ENCODE results near the gene RAG1. TPM values are rescaled to one million over a fixed set of nuclear protein-coding genes. Genes with fewer than 3 reads are reported as not detected.

The RAG1 gene
- total RNA-seq, 1 experiment from 2014 or later, result 0.90 TPM

DNA sequence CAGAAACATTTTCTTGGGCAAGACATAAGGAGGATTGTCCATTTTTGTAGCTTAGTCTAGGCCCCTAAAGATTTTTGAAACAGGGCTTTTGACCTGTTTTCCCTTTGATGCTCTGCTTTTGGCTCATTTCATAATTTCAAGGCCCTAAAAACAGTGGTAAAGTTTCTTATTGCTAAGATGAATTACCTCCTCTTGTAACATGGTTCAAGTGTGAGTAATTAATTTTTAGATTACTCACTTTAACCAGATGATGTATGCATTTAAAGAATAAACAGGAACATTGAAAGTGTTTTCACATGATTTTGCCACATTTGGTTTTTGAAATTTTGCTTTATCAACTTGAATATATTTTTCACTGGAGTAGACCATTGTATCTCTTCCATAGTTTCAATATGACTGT lies 29.1 kb downstream of the RAG1 start (continued):
- TF ChIP-seq, protein P1, sequence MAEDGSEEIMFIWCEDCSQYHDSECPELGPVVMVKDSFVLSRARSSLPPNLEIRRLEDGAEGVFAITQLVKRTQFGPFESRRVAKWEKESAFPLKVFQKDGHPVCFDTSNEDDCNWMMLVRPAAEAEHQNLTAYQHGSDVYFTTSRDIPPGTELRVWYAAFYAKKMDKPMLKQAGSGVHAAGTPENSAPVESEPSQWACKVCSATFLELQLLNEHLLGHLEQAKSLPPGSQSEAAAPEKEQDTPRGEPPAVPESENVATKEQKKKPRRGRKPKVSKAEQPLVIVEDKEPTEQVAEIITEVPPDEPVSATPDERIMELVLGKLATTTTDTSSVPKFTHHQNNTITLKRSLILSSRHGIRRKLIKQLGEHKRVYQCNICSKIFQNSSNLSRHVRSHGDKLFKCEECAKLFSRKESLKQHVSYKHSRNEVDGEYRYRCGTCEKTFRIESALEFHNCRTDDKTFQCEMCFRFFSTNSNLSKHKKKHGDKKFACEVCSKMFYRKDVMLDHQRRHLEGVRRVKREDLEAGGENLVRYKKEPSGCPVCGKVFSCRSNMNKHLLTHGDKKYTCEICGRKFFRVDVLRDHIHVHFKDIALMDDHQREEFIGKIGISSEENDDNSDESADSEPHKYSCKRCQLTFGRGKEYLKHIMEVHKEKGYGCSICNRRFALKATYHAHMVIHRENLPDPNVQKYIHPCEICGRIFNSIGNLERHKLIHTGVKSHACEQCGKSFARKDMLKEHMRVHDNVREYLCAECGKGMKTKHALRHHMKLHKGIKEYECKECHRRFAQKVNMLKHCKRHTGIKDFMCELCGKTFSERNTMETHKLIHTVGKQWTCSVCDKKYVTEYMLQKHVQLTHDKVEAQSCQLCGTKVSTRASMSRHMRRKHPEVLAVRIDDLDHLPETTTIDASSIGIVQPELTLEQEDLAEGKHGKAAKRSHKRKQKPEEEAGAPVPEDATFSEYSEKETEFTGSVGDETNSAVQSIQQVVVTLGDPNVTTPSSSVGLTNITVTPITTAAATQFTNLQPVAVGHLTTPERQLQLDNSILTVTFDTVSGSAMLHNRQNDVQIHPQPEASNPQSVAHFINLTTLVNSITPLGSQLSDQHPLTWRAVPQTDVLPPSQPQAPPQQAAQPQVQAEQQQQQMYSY (CRISPR knock-in tag; IDR thresholded peaks at IDR 0.05), result no peak
- TF ChIP-seq ELF4 (CRISPR knock-in tag; IDR thresholded peaks at IDR 0.05; ENCODE audit: low read depth) (no peak), SMAD4 (CRISPR knock-in tag; IDR thresholded peaks at IDR 0.05) (no peak), RORB (CRISPR knock-in tag; IDR thresholded peaks at IDR 0.05) (no peak), MXD4 (CRISPR knock-in tag; IDR thresholded peaks at IDR 0.05; ENCODE audit: borderline replicate concordance) (no peak), ZNF317 (CRISPR knock-in tag; IDR thresholded peaks at IDR 0.05; ENCODE audit: borderline replicate concordance, low read depth) (no peak), ATF1 (CRISPR knock-in tag; IDR thresholded peaks at IDR 0.05) (no peak), CREM (CRISPR knock-in tag; IDR thresholded peaks at IDR 0.05) (no peak)
- TF ChIP-seq, protein P2, sequence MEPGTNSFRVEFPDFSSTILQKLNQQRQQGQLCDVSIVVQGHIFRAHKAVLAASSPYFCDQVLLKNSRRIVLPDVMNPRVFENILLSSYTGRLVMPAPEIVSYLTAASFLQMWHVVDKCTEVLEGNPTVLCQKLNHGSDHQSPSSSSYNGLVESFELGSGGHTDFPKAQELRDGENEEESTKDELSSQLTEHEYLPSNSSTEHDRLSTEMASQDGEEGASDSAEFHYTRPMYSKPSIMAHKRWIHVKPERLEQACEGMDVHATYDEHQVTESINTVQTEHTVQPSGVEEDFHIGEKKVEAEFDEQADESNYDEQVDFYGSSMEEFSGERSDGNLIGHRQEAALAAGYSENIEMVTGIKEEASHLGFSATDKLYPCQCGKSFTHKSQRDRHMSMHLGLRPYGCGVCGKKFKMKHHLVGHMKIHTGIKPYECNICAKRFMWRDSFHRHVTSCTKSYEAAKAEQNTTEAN (CRISPR knock-in tag; IDR thresholded peaks at IDR 0.05), result no peak
- TF ChIP-seq, protein P3, sequence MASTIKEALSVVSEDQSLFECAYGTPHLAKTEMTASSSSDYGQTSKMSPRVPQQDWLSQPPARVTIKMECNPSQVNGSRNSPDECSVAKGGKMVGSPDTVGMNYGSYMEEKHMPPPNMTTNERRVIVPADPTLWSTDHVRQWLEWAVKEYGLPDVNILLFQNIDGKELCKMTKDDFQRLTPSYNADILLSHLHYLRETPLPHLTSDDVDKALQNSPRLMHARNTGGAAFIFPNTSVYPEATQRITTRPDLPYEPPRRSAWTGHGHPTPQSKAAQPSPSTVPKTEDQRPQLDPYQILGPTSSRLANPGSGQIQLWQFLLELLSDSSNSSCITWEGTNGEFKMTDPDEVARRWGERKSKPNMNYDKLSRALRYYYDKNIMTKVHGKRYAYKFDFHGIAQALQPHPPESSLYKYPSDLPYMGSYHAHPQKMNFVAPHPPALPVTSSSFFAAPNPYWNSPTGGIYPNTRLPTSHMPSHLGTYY (CRISPR knock-in tag; IDR thresholded peaks at IDR 0.05), result no peak

DNA sequence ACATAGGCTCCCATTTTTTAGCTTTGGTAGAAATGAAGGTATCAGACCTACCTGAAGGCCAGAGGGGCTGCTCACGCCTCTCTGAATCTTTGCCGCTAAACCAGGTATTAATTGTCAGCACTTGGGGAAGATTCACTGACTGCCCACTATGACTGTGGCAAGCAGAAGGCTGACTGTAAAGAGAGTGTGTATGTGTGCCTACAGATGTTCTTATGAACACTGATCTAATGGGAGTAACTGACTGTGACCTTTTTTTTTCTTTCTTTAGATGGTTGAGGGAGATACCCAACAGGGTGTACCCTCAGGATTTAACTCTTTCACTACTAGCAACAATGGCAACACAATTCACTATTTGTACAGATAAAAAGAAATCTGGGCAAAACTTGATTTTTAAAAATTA lies 30.2 kb downstream of the RAG1 start, which contains the start of gene RAG2:
Gene RAG2, minus strand, starts transcription at position 186 of the 400 bp plus-strand sequence. CDS start 4,068 bp downstream, outside the sequence.
- H3K4me1 Mint-ChIP-seq, result no peaks in the 10 kb centered on the region
- CTCF ChIA-PET, result no interaction called here
- POLR2A ChIA-PET, result no interaction called here
- peaks cover 61% of the 10 kb centered on the region for H3K36me3 Mint-ChIP-seq
- ATAC-seq (no peak), DNase-seq (ENCODE audit: low spot score) (no peak)
- no peak within 1 kb of the TSS for H3K4me3 Mint-ChIP-seq
- H3K9me3 Mint-ChIP-seq, result peaks cover 81% of the 10 kb centered on the region
- H3K27ac Mint-ChIP-seq, result no peak within 1 kb of the TSS
- H3K27me3 Mint-ChIP-seq (ENCODE audit: low read depth), result peaks cover 13% of the 10 kb centered on the region
- no peak for TF ChIP-seq ELF4 (CRISPR knock-in tag; IDR thresholded peaks at IDR 0.05; ENCODE audit: low read depth)
- no peak for TF ChIP-seq TP53 (CRISPR knock-in tag; IDR thresholded peaks at IDR 0.05)
- TF ChIP-seq, protein P4, sequence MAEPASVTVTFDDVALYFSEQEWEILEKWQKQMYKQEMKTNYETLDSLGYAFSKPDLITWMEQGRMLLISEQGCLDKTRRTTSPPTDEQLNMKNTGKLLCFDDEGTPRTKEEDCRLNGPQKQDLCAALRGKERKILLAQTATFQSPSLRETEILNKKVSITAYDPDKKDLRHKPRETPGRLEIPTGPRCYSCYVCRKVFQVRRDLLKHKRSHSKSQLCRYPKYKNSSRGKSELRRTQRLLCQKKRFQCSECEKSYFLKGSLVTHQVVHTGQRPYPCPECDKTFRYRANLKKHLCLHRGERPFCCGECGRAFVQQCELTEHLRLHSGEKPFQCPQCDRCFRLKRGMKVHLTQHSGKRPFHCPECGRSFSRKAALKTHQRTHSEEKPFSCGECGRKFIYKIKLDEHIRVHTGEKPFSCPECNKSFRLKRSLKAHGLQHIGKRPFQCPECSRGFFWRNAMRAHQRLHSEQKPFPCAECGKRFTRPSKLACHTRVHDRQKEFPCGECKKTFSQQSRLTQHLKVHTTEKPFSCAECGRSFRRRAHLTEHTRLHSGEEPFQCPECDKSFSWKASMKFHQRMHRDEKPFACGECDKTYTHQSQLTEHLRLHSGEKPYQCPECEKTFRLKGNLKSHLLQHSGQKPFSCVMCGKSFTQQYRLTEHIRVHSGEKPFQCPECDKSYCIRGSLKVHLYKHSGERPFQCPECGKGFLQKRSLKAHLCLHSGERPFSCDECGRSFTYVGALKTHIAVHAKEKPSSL (CRISPR knock-in tag; conservative IDR thresholded peaks at IDR 0.05), result no peak
- TF ChIP-seq SMAD3 (CRISPR knock-in tag; IDR thresholded peaks at IDR 0.05; ENCODE audit: borderline replicate concordance), result no peak
- TF ChIP-seq, protein P3 (CRISPR knock-in tag; IDR thresholded peaks at IDR 0.05), result no peak
- no peak for TF ChIP-seq NR2C2 (CRISPR knock-in tag; IDR thresholded peaks at IDR 0.05)
- TF ChIP-seq, protein P5, sequence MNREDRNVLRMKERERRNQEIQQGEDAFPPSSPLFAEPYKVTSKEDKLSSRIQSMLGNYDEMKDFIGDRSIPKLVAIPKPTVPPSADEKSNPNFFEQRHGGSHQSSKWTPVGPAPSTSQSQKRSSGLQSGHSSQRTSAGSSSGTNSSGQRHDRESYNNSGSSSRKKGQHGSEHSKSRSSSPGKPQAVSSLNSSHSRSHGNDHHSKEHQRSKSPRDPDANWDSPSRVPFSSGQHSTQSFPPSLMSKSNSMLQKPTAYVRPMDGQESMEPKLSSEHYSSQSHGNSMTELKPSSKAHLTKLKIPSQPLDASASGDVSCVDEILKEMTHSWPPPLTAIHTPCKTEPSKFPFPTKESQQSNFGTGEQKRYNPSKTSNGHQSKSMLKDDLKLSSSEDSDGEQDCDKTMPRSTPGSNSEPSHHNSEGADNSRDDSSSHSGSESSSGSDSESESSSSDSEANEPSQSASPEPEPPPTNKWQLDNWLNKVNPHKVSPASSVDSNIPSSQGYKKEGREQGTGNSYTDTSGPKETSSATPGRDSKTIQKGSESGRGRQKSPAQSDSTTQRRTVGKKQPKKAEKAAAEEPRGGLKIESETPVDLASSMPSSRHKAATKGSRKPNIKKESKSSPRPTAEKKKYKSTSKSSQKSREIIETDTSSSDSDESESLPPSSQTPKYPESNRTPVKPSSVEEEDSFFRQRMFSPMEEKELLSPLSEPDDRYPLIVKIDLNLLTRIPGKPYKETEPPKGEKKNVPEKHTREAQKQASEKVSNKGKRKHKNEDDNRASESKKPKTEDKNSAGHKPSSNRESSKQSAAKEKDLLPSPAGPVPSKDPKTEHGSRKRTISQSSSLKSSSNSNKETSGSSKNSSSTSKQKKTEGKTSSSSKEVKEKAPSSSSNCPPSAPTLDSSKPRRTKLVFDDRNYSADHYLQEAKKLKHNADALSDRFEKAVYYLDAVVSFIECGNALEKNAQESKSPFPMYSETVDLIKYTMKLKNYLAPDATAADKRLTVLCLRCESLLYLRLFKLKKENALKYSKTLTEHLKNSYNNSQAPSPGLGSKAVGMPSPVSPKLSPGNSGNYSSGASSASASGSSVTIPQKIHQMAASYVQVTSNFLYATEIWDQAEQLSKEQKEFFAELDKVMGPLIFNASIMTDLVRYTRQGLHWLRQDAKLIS (CRISPR knock-in tag; IDR thresholded peaks at IDR 0.05; ENCODE audit: borderline replicate concordance), result no peak
- TF ChIP-seq, protein P6, sequence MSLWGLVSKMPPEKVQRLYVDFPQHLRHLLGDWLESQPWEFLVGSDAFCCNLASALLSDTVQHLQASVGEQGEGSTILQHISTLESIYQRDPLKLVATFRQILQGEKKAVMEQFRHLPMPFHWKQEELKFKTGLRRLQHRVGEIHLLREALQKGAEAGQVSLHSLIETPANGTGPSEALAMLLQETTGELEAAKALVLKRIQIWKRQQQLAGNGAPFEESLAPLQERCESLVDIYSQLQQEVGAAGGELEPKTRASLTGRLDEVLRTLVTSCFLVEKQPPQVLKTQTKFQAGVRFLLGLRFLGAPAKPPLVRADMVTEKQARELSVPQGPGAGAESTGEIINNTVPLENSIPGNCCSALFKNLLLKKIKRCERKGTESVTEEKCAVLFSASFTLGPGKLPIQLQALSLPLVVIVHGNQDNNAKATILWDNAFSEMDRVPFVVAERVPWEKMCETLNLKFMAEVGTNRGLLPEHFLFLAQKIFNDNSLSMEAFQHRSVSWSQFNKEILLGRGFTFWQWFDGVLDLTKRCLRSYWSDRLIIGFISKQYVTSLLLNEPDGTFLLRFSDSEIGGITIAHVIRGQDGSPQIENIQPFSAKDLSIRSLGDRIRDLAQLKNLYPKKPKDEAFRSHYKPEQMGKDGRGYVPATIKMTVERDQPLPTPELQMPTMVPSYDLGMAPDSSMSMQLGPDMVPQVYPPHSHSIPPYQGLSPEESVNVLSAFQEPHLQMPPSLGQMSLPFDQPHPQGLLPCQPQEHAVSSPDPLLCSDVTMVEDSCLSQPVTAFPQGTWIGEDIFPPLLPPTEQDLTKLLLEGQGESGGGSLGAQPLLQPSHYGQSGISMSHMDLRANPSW (CRISPR knock-in tag; conservative IDR thresholded peaks at IDR 0.05; ENCODE audit: low read depth), result no peak
